Endothelial cell of umbilical vein (primary cell): ENCODE results near the gene ZNF621. TPM values are rescaled to one million over a fixed set of nuclear protein-coding genes. Genes with fewer than 3 reads are reported as not detected.

Experiments
- BruUV-seq: library from RNA; stranded (reverse); fragments of 400-500 nt; replicated peaks from 2 replicates; lab custom pipeline; 2021; lab: Mats Ljungman, UMichigan
- CTCF ChIA-PET: fragments of 300-600, 350-600 bp; sonication (Branson Sonifier 250); formaldehyde crosslinking; loops from one replicate; lab custom pipeline; 2021; ENCODE audit warnings: antibody characterized with exemption, inconsistent platforms; lab: Charles Lee
- POLR2A ChIA-PET: fragments of 300-600, 350-600 bp; sonication (Branson Sonifier 250); formaldehyde crosslinking; loops from one replicate; lab custom pipeline; 2021; ENCODE audit warnings: antibody characterized with exemption, inconsistent platforms; lab: Charles Lee
- DNase-seq: peaks from one replicate; pipeline ENCODE4 v3.0.0-alpha.2; 2011; ENCODE audit warnings: low read depth, low spot score
- FAIRE-seq: peaks from 2 replicates; lab custom pipeline; 2011; peaks lifted over from hg19 to GRCh38; lab: Jason Lieb, UNC
- H2AFZ ChIP-seq: 2 replicates; pipeline ENCODE4 v1.6.0; 2012; ENCODE audit warnings: low read depth, low read length, control low read depth, inconsistent platforms
- H3K27ac ChIP-seq: 2 replicates; pipeline ENCODE4 v1.5.1; 2011; ENCODE audit warnings: low read depth, mild to moderate bottlenecking, control low read depth, low read length, moderate library complexity; ENCODE audit not compliant: insufficient read depth
- H3K27me3 ChIP-seq, 2 experiments: 2 replicates each; pipeline versions ENCODE4 v1.6.0 to v1.6.1; 2011; ENCODE audit warnings: low read length in 2 of 2, mixed read lengths in 1 of 2; ENCODE audit not compliant: control insufficient read depth in 2 of 2, insufficient read depth in 2 of 2
- H3K36me3 ChIP-seq, 2 experiments: 2 replicates in 1 of 2; 3 replicates in 1 of 2; pipeline ENCODE4 v1.5.1; 2011; ENCODE audit warnings: low read length in 2 of 2, mild to moderate bottlenecking in 1 of 2, moderate library complexity in 1 of 2; ENCODE audit not compliant: control insufficient read depth in 2 of 2, insufficient read depth in 2 of 2; ENCODE audit errors: extremely low read depth in 1 of 2
- H3K4me1 ChIP-seq: 3 replicates; pipeline ENCODE4 v1.5.1; 2011; ENCODE audit warnings: mild to moderate bottlenecking, low read length; ENCODE audit not compliant: control insufficient read depth, insufficient read depth; ENCODE audit errors: extremely low read depth
- H3K4me2 ChIP-seq: 2 replicates; pipeline ENCODE4 v1.6.1; 2011; ENCODE audit warnings: low read length, control low read depth, mixed read lengths; ENCODE audit not compliant: insufficient read depth
- H3K4me3 ChIP-seq, 3 experiments: fragments of 200-600 bp in 1 of 3; sonication (generic), shearing (Covaris generic) in 1 of 3; replicated peaks in 1 of 3; 2 replicates each; pipeline ENCODE4 v1.5.1; 2011 to 2016; ENCODE audit warnings: control low read depth in 3 of 3, low read length in 3 of 3, mild to moderate bottlenecking in 2 of 3, inconsistent platforms in 1 of 3, low read depth in 1 of 3, moderate library complexity in 1 of 3; ENCODE audit not compliant: insufficient read depth in 1 of 3
- H3K79me2 ChIP-seq: 2 replicates; pipeline ENCODE4 v1.6.0; 2012; ENCODE audit warnings: low read length, inconsistent platforms; ENCODE audit not compliant: control insufficient read depth, insufficient read depth
- H3K9ac ChIP-seq: replicated peaks from 2 replicates; pipeline ENCODE3; 2011; ENCODE audit warnings: low read length, control low read depth; ENCODE audit not compliant: insufficient read depth; ENCODE audit errors: extremely low read depth
- H3K9me1 ChIP-seq: replicated peaks from 3 replicates; pipeline ENCODE4 v1.6.0; 2011; ENCODE audit warnings: mild to moderate bottlenecking, low read length; ENCODE audit not compliant: control insufficient read depth, insufficient read depth; ENCODE audit errors: extremely low read depth
- H3K9me3 ChIP-seq: replicated peaks from 2 replicates; pipeline ENCODE4 v1.5.1; 2012; ENCODE audit warnings: low read length, inconsistent platforms; ENCODE audit not compliant: control insufficient read depth, insufficient read depth
- H4K20me1 ChIP-seq: replicated peaks from 2 replicates; pipeline ENCODE3; 2011; ENCODE audit warnings: mild to moderate bottlenecking, low read length; ENCODE audit not compliant: control insufficient read depth, insufficient read depth; ENCODE audit errors: extremely low read depth
- CTCF ChIP-seq, 2 donors: IDR thresholded peaks; 1 replicate in 1 of 2; 2 replicates in 1 of 2; pipeline ENCODE4 v1.5.1; 2011; ENCODE audit warnings: low read length in 2 of 2, mild to moderate bottlenecking in 2 of 2, moderate library complexity in 2 of 2, control low read depth in 1 of 2, inconsistent platforms in 1 of 2, low read depth in 1 of 2; ENCODE audit not compliant: insufficient read depth in 1 of 2; ENCODE audit errors: extremely low read depth in 1 of 2
- EZH2 ChIP-seq: IDR thresholded peaks from 2 replicates; pipeline ENCODE4 v1.6.1; 2012; ENCODE audit warnings: borderline replicate concordance, low read depth, mild to moderate bottlenecking, moderate library complexity, low read length, inconsistent platforms; ENCODE audit not compliant: severe bottlenecking
- FOS ChIP-seq: IDR thresholded peaks from 2 replicates; pipeline ENCODE4 v1.6.1; 2011; ENCODE audit warnings: mild to moderate bottlenecking, low read length, moderate library complexity, borderline replicate concordance; ENCODE audit not compliant: insufficient read depth
- GATA2 ChIP-seq: IDR thresholded peaks from 2 replicates; pipeline ENCODE4 v1.7.0; 2011; ENCODE audit warnings: low read depth, mild to moderate bottlenecking, moderate library complexity, mixed read lengths, low read length; ENCODE audit not compliant: insufficient read length, insufficient read depth
- JUN ChIP-seq: IDR thresholded peaks from 2 replicates; pipeline ENCODE4 v1.6.1; 2011; ENCODE audit warnings: borderline replicate concordance, low read depth; ENCODE audit not compliant: insufficient read length, insufficient read depth
- MAX ChIP-seq: IDR thresholded peaks from 2 replicates; pipeline ENCODE4 v1.6.1; 2011; ENCODE audit not compliant: insufficient read depth, insufficient read length
- MYC ChIP-seq: IDR thresholded peaks from one replicate; pipeline ENCODE4 v1.6.1; 2011; ENCODE audit warnings: mild to moderate bottlenecking, low read depth, low read length
- POLR2A ChIP-seq: IDR thresholded peaks from 2 replicates; pipeline ENCODE4 v1.6.1; 2012; ENCODE audit warnings: low read depth, mild to moderate bottlenecking, control low read depth, low read length
- POLR2AphosphoS5 ChIP-seq: IDR thresholded peaks from 2 replicates; pipeline ENCODE4 v1.6.1; 2012; ENCODE audit warnings: low read depth, mild to moderate bottlenecking, control low read depth, low read length, moderate library complexity; ENCODE audit not compliant: insufficient read depth
- dilution Hi-C: fragments of 300-500 bp; cut with MboI; formaldehyde crosslinking; loops from one replicate; pipeline ENCODE4 v1.15.0; 2019; ENCODE audit warnings: low sequenced_read_pairs; ENCODE audit not compliant: extremely low pct_ligation_motif_present
- intact Hi-C: fragments of 100-400 bp; cut with micrococcal nuclease; formaldehyde crosslinking; loops from one replicate; pipeline ENCODE4 v1.10.0; 2022
- polyA plus RNA-seq, 4 experiments: library from polyadenylated mRNA; depleted of rRNA in 3 of 4; stranded (reverse) in 3 of 4; unstranded in 1 of 4; fragments of >200 nt; gene quantifications; 2 replicates each; pipeline versions ENCODE4 v1.2.1 to v1.2.3, GENCODE V29; 2011 to 2012; ENCODE audit warnings: missing spikeins in 1 of 4
- total RNA-seq: library from RNA; stranded (reverse); gene quantifications from 2 replicates; pipeline ENCODE4 v1.2.3, GENCODE V29; 2021

Gene ZNF621
- total and polyA plus RNA-seq, 2 donors (not counting 3 experiments of a cell fraction or from before 2014, with no cell fraction given) = 8.5 to 22.5 TPM

GRCh38 chr3:40505599-40506462 is 18.9 kb upstream of the ZNF621 start, which contains the start of gene ZNF620:
TSS of gene ZNF620 (plus strand) at chr3:40506039. CDS start at chr3:40506353, 314 bp downstream.
- Histone ChIP-seq H3K36me3 (no peaks in the 10 kb centered on the region), H3K9me3 (no peaks in the 10 kb centered on the region), H4K20me1 (no peaks in the 10 kb centered on the region), H3K9ac (peak within 1 kb of the TSS; percentile 69), H3K79me2 (no peaks in the 10 kb centered on the region), H3K4me1 (peaks cover 19% of the 10 kb centered on the region), H2AFZ (peak within 1 kb of the TSS; percentile 95), H3K4me3 (peak within 1 kb of the TSS; percentile 66 to 78 (median 76)), H3K27ac (peak within 1 kb of the TSS; percentile 96), H3K27me3 (no peaks in the 10 kb centered on the region), H3K4me2 (peak within 1 kb of the TSS; percentile 46), H3K9me1 (no peaks in the 10 kb centered on the region)
- intact Hi-C loops (loop anchor here (10.0 kb wide), 1 partner anchor 971 kb away; no protein-coding TSS in a partner anchor), dilution Hi-C loops (no loop called here)
- DNase-seq = peak; percentile 88
- CTCF ChIA-PET = interaction anchor here (0.7 to 2.5 kb wide), 12 partner anchors 9 to 75 kb away, joined by 3 to 19 read pairs (median 4); partner anchors contain the start of genes RPL14, ZNF619 and ZNF621
- no TSS peak for BruUV-seq
- TF ChIP-seq FOS (no peak), GATA2 (no peak), CTCF (IDR thresholded peaks at IDR 0.05; ENCODE audit: extremely low read depth in 1 of 2, insufficient read depth in 1 of 2, low read depth in 1 of 2, low read length in 2 of 2) (peak; percentile 34 to 51), JUN (no peak), EZH2 (no peak), POLR2AphosphoS5 (peak; percentile 36), POLR2A (no peak), MYC (no peak), MAX (no peak)
- peak; percentile 8 for FAIRE-seq
- POLR2A ChIA-PET = interaction anchor here (0.6 to 3.0 kb wide), 3 partner anchors 9 to 48 kb away, joined by 5 to 19 read pairs (median 10); partner anchors contain the start of genes RPL14 and ZNF621
